ENCODE results near the gene CEACAM19. TPM values are rescaled to one million over a fixed set of nuclear protein-coding genes. Genes with fewer than 3 reads are reported as not detected.

CEACAM19 gene
- total RNA-seq, 1 donor, result 0.72 TPM

GRCh38 chr19:44722131-44723121 lies 51.1 kb downstream of the CEACAM19 start:
- Histone ChIP-seq H4K20me1 (ENCODE audit: insufficient read depth, low read length) (no peaks in the 10 kb centered on the region), H3K4me1 (ENCODE audit: insufficient read depth, low read length) (peaks cover 28% of the 10 kb centered on the region), H3K79me2 (ENCODE audit: insufficient read depth, low read length) (no peaks in the 10 kb centered on the region), H2AFZ (ENCODE audit: low read length) (no peak overlapping the region), H3K27me3 (ENCODE audit: insufficient read depth, low read length) (no peaks in the 10 kb centered on the region), H3K4me2 (ENCODE audit: insufficient read depth, low read length) (no peak overlapping the region), H3K4me3 (ENCODE audit: insufficient read depth, low read length) (no peak overlapping the region), H3K27ac (ENCODE audit: low read depth, low read length) (no peak overlapping the region), H3K9me3 (ENCODE audit: low read depth, low read length) (no peaks in the 10 kb centered on the region), H3K36me3 (ENCODE audit: insufficient read depth, low read length) (no peaks in the 10 kb centered on the region)
- TF ChIP-seq, protein P1, sequence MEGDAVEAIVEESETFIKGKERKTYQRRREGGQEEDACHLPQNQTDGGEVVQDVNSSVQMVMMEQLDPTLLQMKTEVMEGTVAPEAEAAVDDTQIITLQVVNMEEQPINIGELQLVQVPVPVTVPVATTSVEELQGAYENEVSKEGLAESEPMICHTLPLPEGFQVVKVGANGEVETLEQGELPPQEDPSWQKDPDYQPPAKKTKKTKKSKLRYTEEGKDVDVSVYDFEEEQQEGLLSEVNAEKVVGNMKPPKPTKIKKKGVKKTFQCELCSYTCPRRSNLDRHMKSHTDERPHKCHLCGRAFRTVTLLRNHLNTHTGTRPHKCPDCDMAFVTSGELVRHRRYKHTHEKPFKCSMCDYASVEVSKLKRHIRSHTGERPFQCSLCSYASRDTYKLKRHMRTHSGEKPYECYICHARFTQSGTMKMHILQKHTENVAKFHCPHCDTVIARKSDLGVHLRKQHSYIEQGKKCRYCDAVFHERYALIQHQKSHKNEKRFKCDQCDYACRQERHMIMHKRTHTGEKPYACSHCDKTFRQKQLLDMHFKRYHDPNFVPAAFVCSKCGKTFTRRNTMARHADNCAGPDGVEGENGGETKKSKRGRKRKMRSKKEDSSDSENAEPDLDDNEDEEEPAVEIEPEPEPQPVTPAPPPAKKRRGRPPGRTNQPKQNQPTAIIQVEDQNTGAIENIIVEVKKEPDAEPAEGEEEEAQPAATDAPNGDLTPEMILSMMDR (IDR thresholded peaks at IDR 0.05; ENCODE audit: extremely low read depth, low read depth, low read length), result no peak
- DNase-seq (ENCODE audit: insufficient read length, low spot score, missing footprints), result no peak

DNA sequence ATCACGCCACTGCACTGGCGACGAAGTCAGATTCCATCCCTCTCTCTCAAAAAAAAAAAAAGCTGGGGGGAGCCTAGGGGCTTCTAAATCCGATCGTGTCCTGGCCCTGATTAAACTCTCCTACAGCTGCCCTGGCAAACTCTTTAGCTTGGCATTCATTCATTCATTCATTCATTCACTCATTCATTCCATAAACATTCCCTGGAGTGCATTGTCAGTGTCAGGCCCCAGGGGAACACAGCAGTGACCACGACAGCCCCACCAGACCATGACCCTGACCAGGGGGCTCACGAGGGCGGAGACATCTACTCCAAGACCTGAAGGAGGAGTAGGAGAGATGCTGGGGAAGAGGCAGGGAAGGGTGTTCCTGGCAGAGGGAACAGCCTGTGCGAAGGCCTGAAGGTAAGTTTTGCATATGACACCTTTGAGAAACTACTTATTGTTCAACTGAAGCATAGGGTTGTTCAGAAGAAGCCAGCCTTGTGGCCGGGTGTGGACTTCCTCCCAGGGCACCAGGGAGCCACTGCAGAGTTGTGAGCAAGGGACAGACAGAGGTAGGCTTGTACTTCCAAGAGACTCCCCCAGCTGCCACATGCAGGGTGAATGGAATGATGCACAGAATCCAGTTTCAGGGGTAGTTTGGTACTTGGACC lies 52.1 kb downstream of the CEACAM19 start:
- Histone ChIP-seq H3K27me3 (ENCODE audit: insufficient read depth, low read length) (no peaks in the 10 kb centered on the region), H3K36me3 (ENCODE audit: insufficient read depth, low read length) (no peaks in the 10 kb centered on the region), H4K20me1 (ENCODE audit: insufficient read depth, low read length) (no peaks in the 10 kb centered on the region), H2AFZ (ENCODE audit: low read length) (peak overlapping the region; percentile 17), H3K79me2 (ENCODE audit: insufficient read depth, low read length) (no peaks in the 10 kb centered on the region), H3K9me3 (ENCODE audit: low read depth, low read length) (no peaks in the 10 kb centered on the region), H3K27ac (ENCODE audit: low read depth, low read length) (no peak overlapping the region), H3K4me3 (ENCODE audit: insufficient read depth, low read length) (no peak overlapping the region), H3K4me1 (ENCODE audit: insufficient read depth, low read length) (peaks cover 27% of the 10 kb centered on the region), H3K4me2 (ENCODE audit: insufficient read depth, low read length) (no peak overlapping the region)
- TF ChIP-seq, protein P1 (IDR thresholded peaks at IDR 0.05; ENCODE audit: extremely low read depth, low read depth, low read length), result no peak
- DNase-seq (ENCODE audit: insufficient read length, low spot score, missing footprints), result no peak

DNA sequence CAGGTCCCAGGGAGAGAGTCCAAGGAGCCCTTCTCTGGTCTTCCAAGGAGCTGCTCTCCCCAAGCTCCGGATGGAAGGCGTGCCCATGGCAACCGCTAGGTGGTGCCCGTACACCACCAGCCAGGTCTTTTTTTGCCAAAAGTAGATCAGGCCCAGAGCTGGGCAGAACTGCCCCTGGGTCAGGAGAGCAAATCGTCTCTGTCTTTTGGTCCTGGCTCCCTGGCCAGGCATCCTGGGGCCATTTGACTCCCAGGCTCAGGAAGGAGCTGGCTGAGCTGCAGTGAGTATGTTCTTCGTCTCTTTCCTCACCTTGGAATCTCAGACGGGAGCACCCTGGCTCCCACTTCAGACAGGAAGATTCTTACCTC lies 52.7 kb downstream of the CEACAM19 start:
- peak overlapping the region; percentile 50 for H2AFZ ChIP-seq (ENCODE audit: low read length)
- H3K27me3 ChIP-seq (ENCODE audit: insufficient read depth, low read length), result no peaks in the 10 kb centered on the region
- H3K36me3 ChIP-seq (ENCODE audit: insufficient read depth, low read length), result no peaks in the 10 kb centered on the region
- H4K20me1 ChIP-seq (ENCODE audit: insufficient read depth, low read length), result no peaks in the 10 kb centered on the region
- no peaks in the 10 kb centered on the region for H3K79me2 ChIP-seq (ENCODE audit: insufficient read depth, low read length)
- no peak overlapping the region for H3K4me2 ChIP-seq (ENCODE audit: insufficient read depth, low read length)
- DNase-seq (ENCODE audit: insufficient read length, low spot score, missing footprints), result peak; percentile 92
- TF ChIP-seq, protein P1 (IDR thresholded peaks at IDR 0.05; ENCODE audit: extremely low read depth, low read depth, low read length), result peak; percentile 99
- no peak overlapping the region for H3K27ac ChIP-seq (ENCODE audit: low read depth, low read length)
- peaks cover 22% of the 10 kb centered on the region for H3K4me1 ChIP-seq (ENCODE audit: insufficient read depth, low read length)
- no peaks in the 10 kb centered on the region for H3K9me3 ChIP-seq (ENCODE audit: low read depth, low read length)
- no peak overlapping the region for H3K4me3 ChIP-seq (ENCODE audit: insufficient read depth, low read length)

GRCh38 chr19:44725251-44725650 lies 54.0 kb downstream of the CEACAM19 start:
- Histone ChIP-seq H4K20me1 (ENCODE audit: insufficient read depth, low read length) (no peaks in the 10 kb centered on the region), H3K4me1 (ENCODE audit: insufficient read depth, low read length) (peaks cover 20% of the 10 kb centered on the region), H3K9me3 (ENCODE audit: low read depth, low read length) (no peaks in the 10 kb centered on the region), H3K27ac (ENCODE audit: low read depth, low read length) (no peak overlapping the region), H3K36me3 (ENCODE audit: insufficient read depth, low read length) (no peaks in the 10 kb centered on the region), H2AFZ (ENCODE audit: low read length) (no peak overlapping the region), H3K4me2 (ENCODE audit: insufficient read depth, low read length) (no peak overlapping the region), H3K79me2 (ENCODE audit: insufficient read depth, low read length) (no peaks in the 10 kb centered on the region), H3K27me3 (ENCODE audit: insufficient read depth, low read length) (no peaks in the 10 kb centered on the region), H3K4me3 (ENCODE audit: insufficient read depth, low read length) (no peak overlapping the region)
- DNase-seq (ENCODE audit: insufficient read length, low spot score, missing footprints), result peak; percentile 62
- TF ChIP-seq, protein P1 (IDR thresholded peaks at IDR 0.05; ENCODE audit: extremely low read depth, low read depth, low read length), result no peak

All from osteoblast (primary cell).